Type B pancreatic cell (in vitro differentiated cells): ENCODE measurements around the gene FAN1. TPM values are rescaled to one million over a fixed set of nuclear protein-coding genes. Genes with fewer than 3 reads are reported as not detected.

Experiments used
- DNase-seq: peaks from one replicate; pipeline ENCODE4 v3.0.0; 2021; ENCODE audit warnings: mixed read lengths; ENCODE audit not compliant: unreplicated experiment; ENCODE audit errors: extremely low spot score
- H3K27ac Mint-ChIP-seq: 2 replicates; pipeline ENCODE4 v1.8.0; 2021; ENCODE audit warnings: mild to moderate bottlenecking, mixed read lengths
- H3K27me3 Mint-ChIP-seq: 2 replicates; pipeline ENCODE4 v1.8.0; 2021; ENCODE audit warnings: mixed read lengths
- H3K36me3 Mint-ChIP-seq: 2 replicates; pipeline ENCODE4 v1.8.0; 2021; ENCODE audit warnings: mixed read lengths
- H3K4me1 Mint-ChIP-seq: one replicate; pipeline ENCODE4 v1.8.0; 2021; ENCODE audit warnings: mixed read lengths; ENCODE audit not compliant: unreplicated experiment
- H3K4me3 Mint-ChIP-seq: 2 replicates; pipeline ENCODE4 v1.8.0; 2021; ENCODE audit warnings: mild to moderate bottlenecking, mixed read lengths
- H3K9me3 Mint-ChIP-seq: 2 replicates; pipeline ENCODE4 v1.8.0; 2021; ENCODE audit warnings: mixed read lengths
- CTCF ChIP-seq: fragments of 200-600 bp; sonication (generic); conservative IDR thresholded peaks from 2 replicates; pipeline ENCODE4 v1.5.0; 2021; ENCODE audit warnings: antibody characterized with exemption, mild to moderate bottlenecking
- total RNA-seq: library from RNA; stranded (reverse); gene quantifications from 2 replicates; pipeline ENCODE4 v1.2.1, GENCODE V29; 2021; ENCODE audit warnings: low replicate concordance

The FAN1 gene
- total RNA-seq, 1 donor from 2014 or later: 29.5 TPM

GRCh38 chr15:30895461-30896210, 8.1 kb upstream of the FAN1 start:
- no peak overlapping the region for H3K27ac Mint-ChIP-seq
- H3K4me3 Mint-ChIP-seq: no peak overlapping the region

GRCh38 chr15:30896211-30896606, 7.5 kb upstream of the FAN1 start:
- no peaks in the 10 kb centered on the region for H3K27me3 Mint-ChIP-seq
- H3K27ac Mint-ChIP-seq: no peak overlapping the region
- no peak for TF ChIP-seq CTCF
- peaks cover 8% of the 10 kb centered on the region for H3K4me1 Mint-ChIP-seq
- no peaks in the 10 kb centered on the region for H3K36me3 Mint-ChIP-seq
- no peaks in the 10 kb centered on the region for H3K9me3 Mint-ChIP-seq
- DNase-seq: no peak
- no peak overlapping the region for H3K4me3 Mint-ChIP-seq

More at GRCh38 chr15:30895461-30896210, 8.1 kb upstream of the FAN1 start:
- TF ChIP-seq CTCF: no peak
- Mint-ChIP-seq H3K9me3 (no peaks in the 10 kb centered on the region), H3K36me3 (no peaks in the 10 kb centered on the region), H3K27me3 (no peaks in the 10 kb centered on the region), H3K4me1 (peaks cover 8% of the 10 kb centered on the region)
- DNase-seq: no peak

GRCh38 chr15:30901889-30902288, 1.8 kb upstream of the FAN1 start:
- no peaks in the 10 kb centered on the region for H3K27me3 Mint-ChIP-seq
- peaks cover 24% of the 10 kb centered on the region for H3K4me1 Mint-ChIP-seq
- H3K4me3 Mint-ChIP-seq: no peak overlapping the region
- no peaks in the 10 kb centered on the region for H3K9me3 Mint-ChIP-seq
- no peak for DNase-seq
- H3K27ac Mint-ChIP-seq: no peak overlapping the region
- no peak for TF ChIP-seq CTCF
- peaks cover 5% of the 10 kb centered on the region for H3K36me3 Mint-ChIP-seq

GRCh38 chr15:30904812-30905211, 1.1 kb downstream of the FAN1 start:
- Mint-ChIP-seq H3K27me3 (no peaks in the 10 kb centered on the region), H3K27ac (no peak overlapping the region), H3K9me3 (no peaks in the 10 kb centered on the region), H3K4me3 (peak overlapping the region; percentile 98), H3K4me1 (peaks cover 24% of the 10 kb centered on the region), H3K36me3 (peaks cover 5% of the 10 kb centered on the region)
- no peak for DNase-seq
- TF ChIP-seq CTCF: no peak

GRCh38 chr15:30905821-30906220, 2.1 kb downstream of the FAN1 start:
- TF ChIP-seq CTCF: peak; percentile 29
- Mint-ChIP-seq H3K36me3 (peaks cover 5% of the 10 kb centered on the region), H3K27me3 (no peaks in the 10 kb centered on the region), H3K27ac (peak overlapping the region; percentile 30), H3K9me3 (no peaks in the 10 kb centered on the region), H3K4me3 (peak overlapping the region; percentile 17), H3K4me1 (peaks cover 24% of the 10 kb centered on the region)
- DNase-seq: no peak
